Fibroblast of the aortic adventitia (primary cell): ENCODE results near the gene RPS6KC1. TPM values are rescaled to one million over a fixed set of nuclear protein-coding genes. Genes with fewer than 3 reads are reported as not detected.
"Not testable (repeated sequence)": the region's sequence is repeated elsewhere in the genome, so short reads cannot be mapped to it uniquely, and the experiment has no call there.

Source experiments
- DNase-seq: peaks from one replicate; pipeline ENCODE4 v3.0.0-alpha.2; 2010; ENCODE audit warnings: low read depth
- H3K4me3 ChIP-seq: 2 replicates; pipeline ENCODE4 v1.5.1; 2011; ENCODE audit warnings: low read depth, mild to moderate bottlenecking, control low read depth, low read length, moderate library complexity
- total RNA-seq: library from RNA; depleted of rRNA; stranded (reverse); fragments of >200 nt; gene quantifications from 2 replicates; pipeline ENCODE4 v1.2.3, GENCODE V29; 2012; ENCODE audit warnings: low replicate concordance
- TF ChIP-seq, protein P1 (sequence below): IDR thresholded peaks from 2 replicates; pipeline ENCODE4 v1.5.1; 2011; ENCODE audit warnings: mild to moderate bottlenecking, low read length, control low read depth, inconsistent platforms; ENCODE audit not compliant: insufficient read depth

Gene RPS6KC1
- total RNA-seq, 1 donor = 29.7 TPM

- no peak for DNase-seq
- H3K4me3 ChIP-seq = no peak overlapping the region
- TF ChIP-seq, protein P1, sequence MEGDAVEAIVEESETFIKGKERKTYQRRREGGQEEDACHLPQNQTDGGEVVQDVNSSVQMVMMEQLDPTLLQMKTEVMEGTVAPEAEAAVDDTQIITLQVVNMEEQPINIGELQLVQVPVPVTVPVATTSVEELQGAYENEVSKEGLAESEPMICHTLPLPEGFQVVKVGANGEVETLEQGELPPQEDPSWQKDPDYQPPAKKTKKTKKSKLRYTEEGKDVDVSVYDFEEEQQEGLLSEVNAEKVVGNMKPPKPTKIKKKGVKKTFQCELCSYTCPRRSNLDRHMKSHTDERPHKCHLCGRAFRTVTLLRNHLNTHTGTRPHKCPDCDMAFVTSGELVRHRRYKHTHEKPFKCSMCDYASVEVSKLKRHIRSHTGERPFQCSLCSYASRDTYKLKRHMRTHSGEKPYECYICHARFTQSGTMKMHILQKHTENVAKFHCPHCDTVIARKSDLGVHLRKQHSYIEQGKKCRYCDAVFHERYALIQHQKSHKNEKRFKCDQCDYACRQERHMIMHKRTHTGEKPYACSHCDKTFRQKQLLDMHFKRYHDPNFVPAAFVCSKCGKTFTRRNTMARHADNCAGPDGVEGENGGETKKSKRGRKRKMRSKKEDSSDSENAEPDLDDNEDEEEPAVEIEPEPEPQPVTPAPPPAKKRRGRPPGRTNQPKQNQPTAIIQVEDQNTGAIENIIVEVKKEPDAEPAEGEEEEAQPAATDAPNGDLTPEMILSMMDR = no peak
Observed at GRCh38 chr1:213017447-213018273, 33.4 kb upstream of the RPS6KC1 start.

GRCh38 chr1:213019450-213019849 lies 31.6 kb upstream of the RPS6KC1 start:
- DNase-seq = no peak
- H3K4me3 ChIP-seq = no peak overlapping the region
- TF ChIP-seq, protein P1 = no peak

DNA sequence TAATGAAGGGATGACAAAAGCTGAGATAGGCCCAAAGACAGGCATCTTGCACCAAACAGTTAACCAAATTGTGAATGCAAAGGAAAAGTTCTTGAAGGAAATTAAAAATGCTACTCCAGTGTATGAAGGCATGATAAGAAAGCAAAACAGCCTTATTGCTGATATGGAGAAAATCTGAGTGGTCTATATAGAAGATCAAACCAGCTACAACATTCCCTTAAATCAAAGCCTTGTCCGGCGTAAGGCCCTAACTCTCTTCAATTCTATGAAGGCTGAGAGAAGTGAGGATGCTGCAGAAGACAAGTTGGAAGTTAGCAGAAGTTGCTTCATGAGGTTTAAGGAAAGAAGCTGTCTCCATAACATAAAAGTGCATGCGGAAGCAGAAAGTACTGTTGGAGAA lies 31.0 kb upstream of the RPS6KC1 start:
- H3K4me3 ChIP-seq = no peak overlapping the region
- TF ChIP-seq, protein P1 = no peak
- no peak for DNase-seq

GRCh38 chr1:213027024-213027423 lies 24.0 kb upstream of the RPS6KC1 start:
- H3K4me3 ChIP-seq, DNase-seq: not testable (repeated sequence)

DNA sequence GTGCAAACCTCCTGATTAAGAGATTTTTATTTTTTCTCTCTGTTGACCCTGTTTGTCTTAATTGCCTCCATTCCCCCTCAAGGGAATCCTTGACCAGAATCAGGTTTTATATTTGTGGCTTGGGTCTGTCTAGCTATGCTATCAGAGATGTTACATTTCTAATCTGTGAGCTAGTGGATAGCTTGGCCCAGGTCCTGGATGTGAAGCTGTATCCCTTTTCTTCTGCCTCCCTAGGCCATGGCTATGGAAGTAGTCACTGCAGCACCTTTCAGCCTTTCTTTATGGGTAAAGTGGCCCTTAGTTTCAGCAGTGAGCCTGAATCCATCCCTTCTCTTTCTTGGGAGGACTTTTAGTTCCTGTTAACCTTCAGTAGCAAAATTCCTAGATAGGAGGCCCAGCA lies 18.4 kb upstream of the RPS6KC1 start:
- TF ChIP-seq, protein P1 = no peak
- no peak overlapping the region for H3K4me3 ChIP-seq
- no peak for DNase-seq

DNA sequence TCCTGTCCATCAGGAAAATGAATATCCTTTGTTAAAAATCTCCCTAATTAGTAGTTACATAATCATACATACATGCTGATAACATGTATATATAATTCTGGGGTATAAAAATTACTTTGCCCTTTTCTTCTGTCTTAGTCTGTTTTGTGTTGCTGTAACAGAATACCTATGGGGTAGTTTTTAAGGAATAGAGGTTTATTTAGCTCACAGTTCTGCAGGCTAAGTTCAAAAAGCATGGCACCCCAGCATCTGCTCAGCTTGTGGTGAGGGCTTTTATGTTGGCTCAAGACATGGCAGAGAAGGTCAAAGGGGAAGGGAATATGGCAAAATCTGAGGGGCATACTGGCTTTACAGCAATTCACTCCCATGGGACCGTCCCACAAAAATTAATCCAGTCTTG lies 16.3 kb upstream of the RPS6KC1 start:
- no peak for DNase-seq
- no peak overlapping the region for H3K4me3 ChIP-seq
- TF ChIP-seq, protein P1 = no peak

DNA sequence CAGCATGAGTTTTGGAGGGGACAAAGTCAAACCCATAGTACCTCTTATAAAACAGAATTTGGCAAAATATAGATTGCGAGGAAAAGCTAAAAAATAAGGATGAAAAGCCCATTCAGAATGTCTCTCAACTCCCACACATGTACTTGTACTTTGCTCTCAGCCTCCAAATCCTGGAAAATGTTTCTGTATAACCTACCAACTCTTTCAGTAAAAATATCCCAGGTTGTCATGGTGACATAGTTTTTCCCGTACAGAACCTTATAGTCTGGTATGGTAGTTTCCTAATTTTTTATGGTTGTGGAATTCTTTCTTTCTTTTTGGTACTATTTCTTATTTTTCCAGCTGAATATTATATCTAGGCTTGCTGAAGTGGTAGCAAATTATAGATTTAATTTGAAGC lies 15.5 kb upstream of the RPS6KC1 start:
- no peak for DNase-seq
- TF ChIP-seq, protein P1 = no peak
- H3K4me3 ChIP-seq = no peak overlapping the region
